ENCODE results near the gene USP48.

Gene USP48

DNA sequence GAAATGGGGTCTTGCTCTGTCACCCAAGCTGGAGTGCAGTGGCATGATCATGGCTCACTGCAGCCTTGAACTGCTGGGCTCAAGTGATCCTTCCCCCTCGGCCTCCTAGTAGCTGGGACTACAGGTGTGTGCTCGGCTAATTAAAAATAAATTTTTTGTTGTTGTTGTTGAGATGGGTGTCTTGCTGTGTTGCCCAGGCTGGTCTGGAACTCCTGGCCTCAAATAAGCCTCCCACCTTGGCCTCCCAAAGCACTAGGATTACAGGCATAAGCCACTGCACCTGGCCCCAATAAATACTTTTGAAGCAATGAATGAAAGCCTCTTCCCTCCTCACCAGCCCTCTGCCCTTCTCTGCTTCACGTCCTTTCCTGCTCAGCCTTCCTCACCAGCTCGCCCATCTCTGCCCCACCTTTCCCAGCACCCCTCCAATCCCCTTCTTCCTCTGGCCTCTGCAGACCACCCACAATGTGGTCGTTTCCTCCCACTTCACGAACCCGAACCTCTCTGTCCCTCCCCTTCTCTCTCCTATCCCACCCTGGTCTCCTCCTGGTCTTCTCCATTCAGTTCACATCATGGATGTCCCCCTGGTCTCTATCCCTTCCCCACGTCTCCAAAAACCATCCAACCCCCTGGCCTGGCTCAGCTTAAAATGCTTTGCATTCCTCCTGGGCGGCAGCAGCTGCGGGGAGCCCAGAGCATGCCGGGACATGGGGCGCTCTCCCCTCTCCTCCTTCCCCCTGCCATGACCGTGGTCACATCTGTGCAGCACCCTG is 152.2 kb downstream of the USP48 start:
- Histone ChIP-seq H3K27me3 (replicated peaks) (peaks cover 9% of the 10 kb centered on the region), H3K27ac (no peak overlapping the region), H3K36me3 (replicated peaks) (no peaks in the 10 kb centered on the region), H3K4me3 (ENCODE audit: low read depth, low read length) (no peak overlapping the region)
- TF ChIP-seq, protein P1, sequence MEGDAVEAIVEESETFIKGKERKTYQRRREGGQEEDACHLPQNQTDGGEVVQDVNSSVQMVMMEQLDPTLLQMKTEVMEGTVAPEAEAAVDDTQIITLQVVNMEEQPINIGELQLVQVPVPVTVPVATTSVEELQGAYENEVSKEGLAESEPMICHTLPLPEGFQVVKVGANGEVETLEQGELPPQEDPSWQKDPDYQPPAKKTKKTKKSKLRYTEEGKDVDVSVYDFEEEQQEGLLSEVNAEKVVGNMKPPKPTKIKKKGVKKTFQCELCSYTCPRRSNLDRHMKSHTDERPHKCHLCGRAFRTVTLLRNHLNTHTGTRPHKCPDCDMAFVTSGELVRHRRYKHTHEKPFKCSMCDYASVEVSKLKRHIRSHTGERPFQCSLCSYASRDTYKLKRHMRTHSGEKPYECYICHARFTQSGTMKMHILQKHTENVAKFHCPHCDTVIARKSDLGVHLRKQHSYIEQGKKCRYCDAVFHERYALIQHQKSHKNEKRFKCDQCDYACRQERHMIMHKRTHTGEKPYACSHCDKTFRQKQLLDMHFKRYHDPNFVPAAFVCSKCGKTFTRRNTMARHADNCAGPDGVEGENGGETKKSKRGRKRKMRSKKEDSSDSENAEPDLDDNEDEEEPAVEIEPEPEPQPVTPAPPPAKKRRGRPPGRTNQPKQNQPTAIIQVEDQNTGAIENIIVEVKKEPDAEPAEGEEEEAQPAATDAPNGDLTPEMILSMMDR (IDR thresholded peaks at IDR 0.05; ENCODE audit: low read depth, low read length, missing control alignments), result no peak
- in situ Hi-C loops (cut with HindIII; ENCODE audit: low pct_ligation_motif_present, low sequenced_read_pairs), result no loop called here
- DNase-seq, result no peak

DNA sequence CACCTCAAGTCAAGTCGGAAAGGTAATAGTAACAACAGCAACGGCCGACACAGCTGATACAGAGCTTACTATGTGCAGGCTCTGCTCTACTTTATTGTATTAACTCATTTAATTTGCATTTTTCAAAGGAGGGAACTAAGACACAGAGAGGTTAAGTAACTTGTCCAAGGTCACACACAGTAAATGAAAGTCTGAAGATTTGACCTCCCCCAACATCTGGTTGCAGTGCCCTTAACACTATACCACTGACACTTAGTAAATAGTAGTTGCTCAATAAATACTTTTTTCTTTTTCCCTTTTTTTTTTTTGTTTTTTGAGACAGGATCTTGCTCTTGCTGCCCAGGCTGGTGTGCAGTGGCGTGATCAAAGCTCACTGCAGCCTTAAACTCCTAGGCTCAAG is 153.0 kb downstream of the USP48 start:
- H3K27ac ChIP-seq, result no peak overlapping the region
- no peak for DNase-seq
- H3K36me3 ChIP-seq (replicated peaks), result no peaks in the 10 kb centered on the region
- H3K4me3 ChIP-seq (ENCODE audit: low read depth, low read length), result no peak overlapping the region
- peaks cover 9% of the 10 kb centered on the region for H3K27me3 ChIP-seq (replicated peaks)
- in situ Hi-C loops (cut with HindIII; ENCODE audit: low pct_ligation_motif_present, low sequenced_read_pairs), result no loop called here
- TF ChIP-seq, protein P1 (IDR thresholded peaks at IDR 0.05; ENCODE audit: low read depth, low read length, missing control alignments), result no peak

DNA sequence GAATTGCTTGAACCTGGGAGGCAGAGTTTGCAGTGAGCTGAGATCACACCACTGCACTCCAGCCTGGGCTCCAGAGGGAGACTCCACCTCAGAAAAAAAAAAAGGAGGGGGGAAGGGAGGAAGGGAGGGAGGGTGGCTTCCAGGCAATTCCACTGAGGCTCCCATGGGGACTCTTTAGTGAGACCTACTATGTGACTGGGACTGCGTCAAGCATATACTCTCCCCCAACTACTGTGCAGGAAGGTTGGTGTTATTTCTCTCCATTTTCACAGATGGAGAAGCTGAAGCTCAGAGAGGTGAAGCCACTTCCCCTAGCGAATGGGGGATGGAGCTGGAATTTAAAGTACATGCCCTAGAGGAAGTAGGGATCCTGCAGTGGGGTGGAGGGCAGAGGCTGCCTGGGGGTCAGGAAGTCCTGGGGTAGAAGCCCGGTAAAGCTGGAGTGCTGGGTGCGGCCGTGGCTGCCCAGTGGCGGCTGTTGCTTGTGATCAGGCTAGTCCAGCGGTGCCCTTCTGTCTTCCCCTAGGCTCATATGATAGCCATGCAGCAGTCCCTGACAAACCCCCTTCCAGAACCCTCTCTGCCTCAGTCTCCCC is 154.1 kb downstream of the USP48 start:
- no peaks in the 10 kb centered on the region for H3K36me3 ChIP-seq (replicated peaks)
- in situ Hi-C loops (cut with HindIII; ENCODE audit: low pct_ligation_motif_present, low sequenced_read_pairs), result no loop called here
- H3K27me3 ChIP-seq (replicated peaks), result peaks cover 9% of the 10 kb centered on the region
- no peak for DNase-seq
- H3K4me3 ChIP-seq (ENCODE audit: low read depth, low read length), result no peak overlapping the region
- TF ChIP-seq, protein P1 (IDR thresholded peaks at IDR 0.05; ENCODE audit: low read depth, low read length, missing control alignments), result no peak
- no peak overlapping the region for H3K27ac ChIP-seq
